GM19239 (cell line): ENCODE data around the gene CTTN.

ENCODE experiments used
- DNase-seq: peaks from one replicate; pipeline ENCODE4 v3.0.0; 2011; ENCODE audit warnings: low spot score; ENCODE audit not compliant: insufficient read length
- FAIRE-seq: peaks from 2 replicates; lab custom pipeline; 2011; peaks lifted over from hg19 to GRCh38; lab: Jason Lieb, UNC

CTTN gene

GRCh38 chr11:70468256-70469195 lies 70.2 kb downstream of the CTTN start:
- no peak for FAIRE-seq
- no peak for DNase-seq

DNA sequence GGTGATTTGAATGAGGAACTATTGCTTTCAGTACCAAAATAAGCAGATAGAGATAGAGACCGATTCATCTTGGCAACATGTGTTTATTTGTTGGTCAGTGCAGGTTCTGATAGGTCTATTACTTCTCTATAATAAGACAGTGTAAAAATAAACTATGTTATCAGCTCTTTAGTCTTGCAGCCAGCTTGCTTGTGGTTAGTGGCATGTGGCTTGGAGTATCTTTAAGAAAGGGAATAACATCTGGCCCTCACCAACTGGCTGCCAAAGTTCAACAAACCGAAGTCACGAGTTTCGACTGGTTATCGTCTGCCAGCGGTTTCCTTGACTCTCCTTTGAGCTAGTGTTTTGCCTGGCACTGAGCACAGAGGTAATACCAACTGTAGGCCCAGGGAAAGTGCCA lies 71.8 kb downstream of the CTTN start:
- DNase-seq (no peak), FAIRE-seq (no peak)

- FAIRE-seq (peak; percentile 14), DNase-seq (peak; percentile 53)
These were observed 72.9 kb downstream of the CTTN start for GRCh38 chr11:70471254-70471653.

DNA sequence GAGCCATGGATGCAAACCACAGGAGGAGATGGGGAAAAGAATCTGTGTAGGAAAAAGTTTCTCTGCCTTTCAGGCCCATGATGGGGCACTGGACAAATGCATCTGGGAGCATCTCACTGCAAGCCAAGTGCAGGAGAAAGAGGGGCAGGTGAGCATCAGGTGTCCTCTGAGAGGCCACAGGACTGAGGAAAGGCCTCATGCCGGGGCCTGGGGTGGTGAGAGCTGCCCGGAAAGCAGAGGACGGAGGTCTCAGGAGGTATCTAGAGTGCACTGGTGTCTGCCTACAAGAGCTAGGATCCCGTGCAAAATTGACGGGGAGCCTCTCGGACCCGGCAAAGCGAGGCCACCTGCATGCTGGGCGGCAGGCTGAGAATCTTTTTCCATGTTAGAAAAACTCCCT lies 73.9 kb downstream of the CTTN start:
- FAIRE-seq (no peak), DNase-seq (no peak)

GRCh38 chr11:70473186-70473872 lies 75.0 kb downstream of the CTTN start:
- DNase-seq (no peak), FAIRE-seq (no peak)

DNA sequence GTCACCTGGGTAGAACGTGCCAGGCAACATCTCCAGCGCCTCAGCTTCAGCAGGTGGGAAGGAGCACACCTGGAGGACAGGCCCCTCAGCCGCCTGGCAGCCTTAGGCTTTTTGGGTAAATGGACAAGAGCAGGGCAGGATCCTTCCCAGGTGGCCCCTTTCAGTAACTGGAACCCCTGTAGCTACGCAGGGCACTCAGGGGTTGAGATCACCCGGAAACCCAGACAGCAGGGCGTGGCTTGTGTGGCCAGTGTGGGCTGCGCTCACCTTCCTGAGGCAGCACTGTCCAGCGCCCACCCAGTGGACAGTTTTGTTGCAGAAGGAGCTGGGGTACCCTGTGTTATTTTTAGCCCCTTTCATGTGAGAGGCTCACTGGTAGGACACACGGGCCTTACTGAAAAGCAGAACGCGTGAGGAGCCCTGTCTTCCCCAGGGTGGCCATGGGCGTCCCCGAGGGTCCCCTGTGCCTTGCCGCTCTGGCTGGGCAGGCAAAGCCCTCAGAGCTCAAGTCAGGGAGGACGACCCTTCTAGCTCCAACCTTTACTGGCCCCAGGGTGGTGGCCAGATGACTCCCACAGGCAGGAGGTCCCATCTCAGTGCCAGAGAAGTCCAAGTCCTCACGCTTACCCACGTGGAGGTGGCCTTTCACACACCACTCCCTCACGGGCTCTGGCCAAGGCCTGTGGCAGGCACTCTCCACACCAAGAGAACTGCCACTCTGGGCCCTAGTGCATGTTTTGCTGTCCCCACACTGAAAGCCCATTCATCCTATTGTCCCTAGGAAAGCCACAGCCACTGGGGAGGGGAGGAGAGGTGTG lies 75.8 kb downstream of the CTTN start:
- DNase-seq = no peak
- FAIRE-seq = no peak

GRCh38 chr11:70474710-70475109 lies 76.4 kb downstream of the CTTN start:
- FAIRE-seq = no peak
- DNase-seq = no peak

DNA sequence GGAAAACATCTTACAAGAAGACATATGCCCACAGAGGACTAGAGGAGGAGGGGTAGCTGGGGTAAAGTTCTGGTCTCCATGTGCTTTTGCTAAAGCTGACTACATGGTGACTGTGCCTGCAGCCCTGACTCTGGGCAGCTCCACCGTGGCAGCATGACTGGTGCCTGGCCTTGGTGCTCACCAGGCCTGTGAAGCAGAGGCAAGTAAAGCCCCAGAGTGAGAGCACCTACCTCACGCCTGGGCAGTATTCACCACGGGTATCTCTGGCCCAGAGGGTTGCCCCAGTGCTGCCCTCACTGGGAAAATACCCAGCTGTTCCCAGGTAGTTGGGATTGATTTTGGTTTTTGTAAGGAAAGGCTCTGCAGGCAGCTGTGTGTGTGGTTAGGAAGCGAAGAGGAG lies 78.3 kb downstream of the CTTN start:
- DNase-seq = no peak
- FAIRE-seq = no peak

DNA sequence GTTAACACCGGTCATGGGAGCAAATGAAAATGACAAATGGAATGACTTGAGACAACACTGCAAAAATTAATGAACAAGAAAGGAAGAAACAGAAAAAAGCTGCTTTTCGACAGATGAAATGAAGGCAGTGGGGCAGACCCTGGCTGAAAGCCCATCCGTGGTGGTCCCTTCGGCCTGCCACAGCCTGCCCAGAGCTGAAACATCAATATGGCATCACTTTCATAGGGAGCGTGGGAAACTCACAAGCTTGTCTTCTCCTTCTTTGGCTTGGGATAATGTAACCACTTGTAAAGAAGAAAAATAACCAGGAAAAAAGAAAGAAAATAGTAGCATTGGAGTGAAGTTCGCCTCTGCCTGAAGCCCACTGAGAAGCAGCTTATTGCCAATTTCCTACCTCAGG lies 78.8 kb downstream of the CTTN start:
- DNase-seq (no peak), FAIRE-seq (no peak)

DNA sequence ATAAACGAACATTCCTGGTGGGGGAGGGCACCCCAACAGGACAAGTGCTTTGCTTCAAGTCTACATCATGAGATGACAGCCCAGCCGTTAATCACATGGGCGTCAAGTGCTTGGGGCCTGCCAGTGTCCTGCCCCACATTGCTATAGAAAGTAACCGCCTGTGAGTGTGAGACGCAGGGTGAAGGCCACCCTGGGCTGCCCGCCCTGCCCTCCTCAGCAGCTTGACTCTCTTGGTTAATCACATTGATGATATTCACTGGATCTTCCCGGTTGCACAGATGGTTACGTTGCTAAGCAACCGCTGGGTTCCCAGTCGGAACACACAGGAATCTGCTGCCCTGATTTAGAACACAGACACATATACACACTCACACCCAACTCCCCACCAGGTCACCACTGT lies 79.3 kb downstream of the CTTN start:
- no peak for DNase-seq
- FAIRE-seq = no peak

DNA sequence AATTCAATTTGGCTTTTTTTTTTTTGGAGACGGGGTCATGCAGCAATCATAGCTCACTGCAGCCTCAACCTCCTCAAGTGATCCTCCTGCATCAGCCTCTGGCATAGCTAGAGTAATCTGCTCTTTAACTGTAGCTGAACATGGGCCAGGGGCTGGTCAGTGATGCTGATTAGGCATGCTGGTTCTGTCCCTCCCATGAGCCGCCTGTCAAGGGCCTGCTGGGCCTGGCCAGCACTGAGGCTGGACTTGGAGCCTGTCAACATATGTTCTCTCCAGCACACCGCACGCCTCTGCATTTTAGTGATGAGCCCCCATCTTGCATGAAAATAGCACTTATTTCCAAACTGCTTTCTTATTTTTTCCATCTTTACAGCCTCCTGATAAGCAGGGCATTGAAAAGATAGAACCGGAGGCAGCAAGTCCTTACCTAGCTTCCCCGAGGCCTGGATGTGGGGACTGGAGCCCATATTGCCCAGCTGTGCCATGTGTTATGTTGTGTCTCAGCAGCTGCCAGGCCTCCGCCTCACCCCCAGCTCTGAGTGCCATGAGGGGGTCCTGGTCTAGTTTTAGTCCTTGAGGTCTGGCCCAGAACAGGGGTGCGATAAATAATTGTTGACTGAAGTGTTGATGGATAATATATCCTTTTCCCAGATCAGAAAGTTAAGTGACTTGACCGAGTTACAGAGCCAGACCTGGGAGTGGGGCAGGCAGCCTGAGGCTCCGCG lies 80.0 kb downstream of the CTTN start:
- DNase-seq = no peak
- FAIRE-seq = no peak

- FAIRE-seq (no peak), DNase-seq (no peak)
These were observed 82.4 kb downstream of the CTTN start for GRCh38 chr11:70480711-70481110.

DNA sequence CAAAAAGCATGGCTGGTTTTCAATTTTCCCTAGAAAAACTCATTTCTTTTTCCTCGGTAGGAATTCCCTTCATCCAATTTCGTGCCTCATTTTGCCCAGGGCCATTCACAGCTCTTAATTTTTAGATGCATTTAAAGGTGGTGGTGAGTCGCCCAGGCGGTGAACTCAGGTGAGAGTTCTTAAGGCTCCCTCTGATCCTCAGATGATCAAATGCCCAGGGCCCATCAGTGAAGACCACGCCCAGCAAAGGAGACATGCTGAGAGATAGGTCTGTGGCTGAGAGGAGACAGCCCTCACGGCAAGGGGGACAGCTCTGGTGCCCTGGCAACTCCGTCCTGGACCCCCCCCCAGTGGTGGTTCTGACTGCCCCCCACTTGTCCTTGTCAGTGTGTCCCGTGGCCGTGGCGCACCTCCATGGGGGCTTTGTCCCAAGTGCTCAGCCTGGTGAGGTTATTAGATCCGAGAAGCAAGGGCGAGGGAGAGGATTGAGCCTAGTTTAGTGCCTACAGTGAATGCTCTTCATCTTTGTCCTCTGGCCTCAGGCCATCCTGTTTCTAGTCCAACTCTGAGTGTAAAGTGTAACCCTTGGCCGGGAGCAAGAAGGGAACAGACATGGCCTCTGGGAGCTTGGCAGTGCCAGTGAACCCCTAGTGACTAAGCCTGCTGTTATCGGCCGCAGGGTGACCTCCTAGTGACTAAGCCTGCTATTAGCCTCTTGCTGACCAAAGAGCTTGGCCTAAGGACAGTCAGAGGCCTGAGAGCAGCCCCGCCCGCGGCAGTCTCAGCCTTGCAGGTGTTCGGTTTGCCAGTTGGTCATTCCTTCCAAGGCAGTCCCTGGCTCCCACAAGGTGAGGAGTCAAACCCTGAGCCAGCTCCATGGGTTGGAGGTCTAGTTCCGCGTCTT lies 83.5 kb downstream of the CTTN start:
- DNase-seq (no peak), FAIRE-seq (no peak)

GRCh38 chr11:70482529-70482917 lies 84.2 kb downstream of the CTTN start:
- FAIRE-seq (no peak), DNase-seq (no peak)

DNA sequence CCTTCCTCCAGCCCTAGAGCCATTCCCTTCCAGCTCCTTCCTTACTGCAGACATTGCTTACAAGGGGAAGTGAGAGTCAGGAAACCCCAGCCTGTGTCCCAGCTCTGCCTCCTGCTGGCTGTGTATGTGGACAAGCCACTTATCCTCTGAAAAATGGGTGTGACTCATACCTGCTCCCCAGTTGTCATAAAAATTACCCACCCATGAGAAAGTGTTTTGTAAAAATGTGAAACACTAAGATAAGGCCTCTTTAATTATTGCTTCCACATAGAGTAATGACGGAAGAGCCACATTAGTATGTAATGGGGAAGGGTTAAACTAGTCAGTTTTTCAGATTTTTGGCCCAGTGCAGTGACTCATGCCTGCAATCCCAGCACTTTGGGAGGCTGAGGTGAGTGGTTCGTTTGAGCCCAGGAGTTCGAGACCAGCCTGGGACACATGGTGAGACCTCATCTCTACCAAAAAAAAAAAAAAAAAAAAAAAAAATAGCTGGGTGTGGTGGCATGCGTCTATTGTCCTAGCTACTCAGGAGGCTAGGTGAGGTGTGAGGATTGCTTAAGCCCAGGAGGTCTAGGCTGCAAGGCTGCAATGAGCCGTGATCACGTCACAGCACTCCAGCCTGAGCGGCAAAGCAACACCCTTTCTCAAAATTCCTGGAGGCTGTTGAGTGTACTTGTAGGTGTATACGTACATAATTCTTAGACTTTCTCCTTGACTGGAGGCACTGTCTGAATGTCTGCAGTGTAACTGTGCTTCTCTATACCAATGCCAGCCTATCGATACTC lies 84.9 kb downstream of the CTTN start:
- no peak for FAIRE-seq
- DNase-seq = peak; percentile 42

DNA sequence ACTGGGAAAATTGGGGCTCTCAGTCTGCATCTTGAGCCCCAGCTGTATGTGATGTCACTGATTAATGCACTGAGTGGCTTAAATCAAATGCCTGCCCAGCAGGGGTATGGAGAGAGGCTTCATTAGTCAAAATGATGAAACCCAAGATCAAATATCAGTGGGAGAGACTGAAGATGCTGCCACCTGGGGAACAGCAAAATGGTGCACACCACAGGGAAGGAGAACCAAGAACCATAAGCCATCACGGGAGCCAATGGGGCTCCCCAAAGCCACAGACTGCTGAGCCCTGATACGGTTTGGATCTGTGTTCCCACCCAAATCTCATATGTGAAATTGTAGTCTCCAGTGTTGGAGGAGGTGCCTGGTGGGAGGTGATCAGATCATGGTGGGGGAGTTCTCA lies 85.6 kb downstream of the CTTN start:
- no peak for DNase-seq
- FAIRE-seq = no peak

- DNase-seq (no peak), FAIRE-seq (no peak)
These were observed 87.1 kb downstream of the CTTN start for GRCh38 chr11:70485326-70486025.

- DNase-seq = no peak
- no peak for FAIRE-seq
These were observed 87.7 kb downstream of the CTTN start for GRCh38 chr11:70486026-70486415.
